Skeletal muscle satellite cell (primary cell): ENCODE data around the gene MDM1.

ENCODE experiments used
- H3K27me3 ChIP-seq: 2 replicates; pipeline ENCODE4 v1.7.0; 2013; ENCODE audit warnings: low read length; ENCODE audit not compliant: control insufficient read depth, insufficient read depth
- H3K36me3 ChIP-seq: 2 replicates; pipeline ENCODE4 v1.7.0; 2013; ENCODE audit warnings: mild to moderate bottlenecking, control low read depth, low read length; ENCODE audit not compliant: insufficient read depth
- H3K4me1 ChIP-seq: 2 replicates; pipeline ENCODE4 v1.7.0; 2013; ENCODE audit warnings: low read length; ENCODE audit not compliant: control insufficient read depth, insufficient read depth
- H3K4me2 ChIP-seq: 2 replicates; pipeline ENCODE4 v1.7.0; 2013; ENCODE audit warnings: mild to moderate bottlenecking, low read length
- H3K4me3 ChIP-seq: 2 replicates; pipeline ENCODE4 v1.7.0; 2013; ENCODE audit warnings: low read length
- H3K9ac ChIP-seq: 2 replicates; pipeline ENCODE4 v1.7.0; 2013; ENCODE audit warnings: mild to moderate bottlenecking, low read depth, low read length, moderate library complexity
- H3K9me3 ChIP-seq: replicated peaks from 2 replicates; pipeline ENCODE4 v1.7.0; 2013; ENCODE audit warnings: mild to moderate bottlenecking, control low read depth, low read length

MDM1 gene

DNA sequence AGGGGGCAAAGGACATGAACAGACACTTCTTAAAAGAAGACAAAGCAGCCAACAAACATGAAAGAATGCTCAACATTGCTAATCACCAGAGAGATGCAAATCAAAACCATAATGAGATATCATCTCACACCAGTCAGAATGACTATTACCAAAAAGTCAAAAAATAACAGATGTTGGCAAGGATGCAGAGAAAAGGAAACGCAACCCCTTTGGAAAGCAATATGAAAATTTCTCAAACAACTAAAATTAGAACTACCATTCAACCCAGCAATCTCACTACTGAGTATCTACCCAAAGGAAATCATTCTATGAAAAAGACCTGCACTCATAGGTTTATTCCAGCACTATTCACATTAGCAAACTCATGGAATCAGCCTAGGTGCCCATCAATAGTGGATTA lies 25.6 kb downstream of the MDM1 start:
- no peaks in the 10 kb centered on the region for H3K9me3 ChIP-seq

DNA sequence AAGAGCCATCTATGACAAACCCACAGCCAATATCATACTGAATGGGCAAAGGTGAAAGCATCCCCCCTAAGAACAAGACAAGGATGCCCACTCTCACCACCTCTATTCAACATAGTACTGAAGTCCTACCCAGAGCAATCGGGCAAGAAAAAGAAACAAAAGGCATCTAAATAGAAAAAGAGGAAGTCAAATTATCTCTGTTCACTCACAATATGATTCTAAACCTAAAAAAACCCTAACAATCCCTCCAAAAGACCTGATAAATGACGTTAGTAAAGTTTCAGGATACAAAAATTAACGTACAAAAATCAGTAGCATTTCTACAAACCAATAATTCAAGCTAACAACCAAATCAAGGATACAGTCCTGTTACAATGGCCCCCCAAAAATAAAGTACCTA lies 26.9 kb downstream of the MDM1 start:
- H3K27me3 ChIP-seq = no peaks in the 10 kb centered on the region
- no peak overlapping the region for H3K4me3 ChIP-seq
- peaks cover 28% of the 10 kb centered on the region for H3K4me1 ChIP-seq
- H3K9me3 ChIP-seq = no peaks in the 10 kb centered on the region
- no peaks in the 10 kb centered on the region for H3K36me3 ChIP-seq
- H3K4me2 ChIP-seq = no peak overlapping the region
- H3K9ac ChIP-seq = no peak overlapping the region

More for the DNA sequence above, 25.6 kb downstream of the MDM1 start:
- Histone ChIP-seq H3K4me3 (no peak overlapping the region), H3K9ac (no peak overlapping the region), H3K36me3 (no peaks in the 10 kb centered on the region), H3K4me1 (peaks cover 34% of the 10 kb centered on the region), H3K27me3 (no peaks in the 10 kb centered on the region), H3K4me2 (no peak overlapping the region)

DNA sequence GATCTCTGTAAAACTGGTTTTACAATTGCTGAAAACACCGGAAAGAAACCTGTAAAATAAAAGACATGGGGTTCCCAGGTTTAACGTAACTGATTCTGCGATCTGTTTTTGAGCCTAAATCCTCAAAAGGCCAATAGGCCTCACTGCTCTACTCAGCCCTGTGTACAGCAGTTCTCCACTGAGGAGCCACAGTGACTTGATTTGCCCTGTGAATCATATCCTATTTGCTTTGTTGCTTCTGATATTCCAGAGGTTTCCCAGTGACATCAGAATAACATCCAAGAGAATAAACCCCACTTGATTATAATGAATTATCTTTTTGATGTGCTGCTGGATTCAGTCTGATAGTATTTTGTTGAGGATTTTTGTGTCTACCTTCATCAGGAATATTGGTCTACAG lies 27.5 kb downstream of the MDM1 start:
- Histone ChIP-seq H3K4me3 (no peak overlapping the region), H3K4me1 (peaks cover 21% of the 10 kb centered on the region), H3K36me3 (no peaks in the 10 kb centered on the region), H3K27me3 (no peaks in the 10 kb centered on the region), H3K9me3 (no peaks in the 10 kb centered on the region), H3K4me2 (no peak overlapping the region), H3K9ac (no peak overlapping the region)

DNA sequence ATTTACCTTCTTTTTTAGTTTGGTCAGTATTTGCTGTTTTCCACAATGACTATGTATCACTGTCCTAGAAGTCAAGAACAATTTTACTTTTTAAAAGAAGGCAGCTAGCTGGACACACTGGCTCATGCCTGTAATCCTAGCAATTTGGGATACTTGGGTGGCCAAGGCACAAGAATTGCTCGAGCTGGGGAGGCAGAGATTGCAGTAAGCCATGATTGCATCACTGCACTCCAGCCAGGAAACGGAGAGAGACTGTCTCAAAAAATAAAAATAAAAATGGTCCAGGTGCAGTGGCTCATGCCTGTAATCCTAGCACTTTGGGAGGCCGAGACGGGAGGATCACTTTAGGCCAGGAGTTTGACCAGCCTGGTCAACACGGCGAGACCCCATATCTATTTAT lies 28.3 kb downstream of the MDM1 start:
- H3K4me2 ChIP-seq = no peak overlapping the region
- no peaks in the 10 kb centered on the region for H3K36me3 ChIP-seq
- no peaks in the 10 kb centered on the region for H3K27me3 ChIP-seq
- H3K9me3 ChIP-seq = no peaks in the 10 kb centered on the region
- H3K4me3 ChIP-seq = no peak overlapping the region
- peaks cover 20% of the 10 kb centered on the region for H3K4me1 ChIP-seq
- no peak overlapping the region for H3K9ac ChIP-seq

DNA sequence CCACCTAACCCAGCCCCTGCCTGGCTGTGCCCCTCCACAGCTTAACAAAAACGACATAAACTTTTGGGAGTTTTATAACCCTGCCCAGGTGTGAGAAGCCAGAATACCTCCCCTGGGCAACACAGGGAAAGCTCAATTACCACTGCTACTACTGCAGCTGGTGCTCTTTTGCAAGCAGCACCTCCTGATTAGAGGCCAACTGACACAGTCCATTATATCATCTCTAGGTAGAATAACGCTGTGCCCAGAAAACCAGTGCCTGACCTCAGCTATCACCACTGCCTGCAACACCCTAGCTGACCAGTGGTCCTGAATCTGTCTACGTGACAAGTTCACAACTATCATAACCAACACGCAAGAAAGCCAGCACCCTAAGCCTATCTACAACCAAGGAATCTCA lies 34.2 kb downstream of the MDM1 start:
- Histone ChIP-seq H3K27me3 (no peaks in the 10 kb centered on the region), H3K9ac (no peak overlapping the region), H3K36me3 (no peaks in the 10 kb centered on the region), H3K9me3 (no peaks in the 10 kb centered on the region), H3K4me3 (no peak overlapping the region), H3K4me1 (no peaks in the 10 kb centered on the region), H3K4me2 (no peak overlapping the region)

DNA sequence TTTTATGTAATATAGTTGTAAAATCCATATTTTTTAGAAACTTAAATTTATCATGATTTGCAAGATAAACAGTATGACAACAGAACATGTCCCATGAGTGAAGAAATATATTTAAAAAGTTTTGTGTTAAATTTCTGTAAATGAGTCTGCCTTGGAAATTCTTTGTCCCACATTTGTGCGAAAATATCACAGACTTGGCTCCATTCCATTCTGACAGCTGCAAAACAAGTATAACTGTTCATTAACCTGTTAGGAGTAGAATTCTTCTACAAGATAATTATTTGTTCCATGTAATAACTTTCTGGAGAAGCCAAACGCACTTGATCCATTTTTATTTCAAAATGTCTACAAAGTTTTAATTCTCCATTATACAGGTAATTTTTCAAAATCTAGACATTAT lies 37.9 kb downstream of the MDM1 start:
- H3K4me2 ChIP-seq = no peak overlapping the region
- H3K36me3 ChIP-seq = no peaks in the 10 kb centered on the region
- H3K27me3 ChIP-seq = no peaks in the 10 kb centered on the region
- no peak overlapping the region for H3K4me3 ChIP-seq
- no peaks in the 10 kb centered on the region for H3K4me1 ChIP-seq
- no peaks in the 10 kb centered on the region for H3K9me3 ChIP-seq
- H3K9ac ChIP-seq = no peak overlapping the region

DNA sequence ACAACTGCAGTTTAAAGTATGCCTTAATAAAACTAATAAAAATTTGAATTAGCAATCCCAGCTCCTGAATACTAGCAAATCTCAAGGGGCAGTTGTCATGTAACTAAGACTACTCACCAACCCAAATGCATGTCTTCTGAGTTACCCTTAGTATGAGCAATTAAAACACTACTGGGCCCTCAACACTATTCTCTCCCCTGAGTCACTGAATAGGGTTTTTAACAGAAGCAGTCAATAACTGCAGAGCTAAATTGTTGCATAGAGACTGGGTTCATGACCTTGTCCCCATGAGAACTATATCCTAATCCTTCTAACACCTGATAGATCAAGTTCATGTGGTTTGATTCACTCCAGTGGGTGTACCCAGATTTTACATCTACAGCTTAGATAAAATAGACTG lies 38.8 kb downstream of the MDM1 start:
- Histone ChIP-seq H3K9me3 (no peaks in the 10 kb centered on the region), H3K27me3 (no peaks in the 10 kb centered on the region), H3K36me3 (no peaks in the 10 kb centered on the region), H3K9ac (no peak overlapping the region), H3K4me2 (no peak overlapping the region), H3K4me3 (no peak overlapping the region), H3K4me1 (no peaks in the 10 kb centered on the region)

DNA sequence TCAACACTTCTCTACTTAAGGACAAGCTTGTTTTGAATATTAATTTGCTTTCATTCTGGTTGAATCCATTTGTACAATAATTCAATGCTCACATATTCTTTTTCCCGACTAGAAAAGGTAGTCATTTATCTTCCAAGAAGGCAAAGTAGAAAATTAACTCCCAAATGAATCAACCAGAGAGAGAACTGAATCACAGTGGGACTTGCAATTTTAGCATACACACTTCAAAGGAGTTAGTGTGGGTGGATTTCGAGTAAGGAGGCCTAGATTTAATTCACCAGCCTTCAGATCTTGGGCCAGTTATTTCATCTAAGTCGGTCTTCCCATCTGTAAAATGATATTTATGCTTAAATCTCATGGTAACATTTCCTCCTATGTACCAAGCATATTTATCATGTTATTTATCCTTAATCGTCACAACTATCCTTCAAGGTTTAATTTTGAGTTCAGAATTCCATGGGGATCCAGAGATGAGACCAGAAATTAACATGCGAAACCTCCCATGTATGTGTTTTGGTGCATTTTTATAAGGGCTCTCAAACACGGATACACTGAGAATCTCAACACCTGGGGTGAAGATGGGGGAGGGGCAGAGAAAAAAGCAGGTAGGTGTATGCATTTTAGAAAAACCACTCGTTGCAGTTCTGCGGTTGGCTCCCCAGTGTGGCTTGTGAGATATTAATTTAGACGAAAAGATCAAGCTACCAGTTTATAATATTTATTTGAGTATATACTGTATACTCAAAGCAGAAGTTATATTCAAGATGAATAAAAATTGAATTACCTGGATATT lies 39.8 kb downstream of the MDM1 start:
- no peak overlapping the region for H3K4me2 ChIP-seq
- no peaks in the 10 kb centered on the region for H3K36me3 ChIP-seq
- H3K4me3 ChIP-seq = no peak overlapping the region
- no peak overlapping the region for H3K9ac ChIP-seq
- H3K9me3 ChIP-seq = no peaks in the 10 kb centered on the region
- no peaks in the 10 kb centered on the region for H3K27me3 ChIP-seq
- H3K4me1 ChIP-seq = no peaks in the 10 kb centered on the region

DNA sequence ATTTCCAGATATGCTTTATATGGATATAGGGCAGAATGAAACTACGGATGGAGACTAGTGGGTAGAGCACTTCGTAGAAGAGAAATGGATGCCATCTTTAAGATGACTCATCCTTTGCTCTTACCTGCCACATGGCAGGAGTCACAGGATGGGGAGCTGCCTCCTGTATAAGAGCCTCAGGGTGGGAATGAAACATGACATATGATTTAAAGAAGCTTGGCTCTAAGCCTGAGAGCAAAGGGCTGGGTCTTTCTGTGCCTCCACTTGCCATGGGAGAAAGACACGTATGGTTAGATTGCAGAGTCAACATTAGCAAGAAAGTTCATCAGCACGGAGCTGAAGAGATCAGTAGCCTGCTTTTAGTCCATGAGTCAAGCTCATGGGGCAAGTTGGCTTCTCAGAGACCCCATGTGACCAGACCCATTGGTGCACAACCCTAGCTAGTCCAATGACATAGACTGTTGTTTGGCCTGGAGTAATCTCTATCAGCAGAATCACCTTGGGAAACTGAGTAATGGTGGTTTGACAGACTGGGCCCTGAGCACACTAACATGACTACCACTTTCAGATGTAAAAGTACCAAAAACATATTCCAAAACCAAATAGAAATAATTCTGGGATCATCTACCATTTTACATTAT lies 40.6 kb downstream of the MDM1 start:
- H3K4me1 ChIP-seq = no peaks in the 10 kb centered on the region
- no peak overlapping the region for H3K4me2 ChIP-seq
- H3K9ac ChIP-seq = no peak overlapping the region
- no peaks in the 10 kb centered on the region for H3K27me3 ChIP-seq
- H3K36me3 ChIP-seq = no peaks in the 10 kb centered on the region
- H3K4me3 ChIP-seq = no peak overlapping the region
- H3K9me3 ChIP-seq = no peaks in the 10 kb centered on the region

DNA sequence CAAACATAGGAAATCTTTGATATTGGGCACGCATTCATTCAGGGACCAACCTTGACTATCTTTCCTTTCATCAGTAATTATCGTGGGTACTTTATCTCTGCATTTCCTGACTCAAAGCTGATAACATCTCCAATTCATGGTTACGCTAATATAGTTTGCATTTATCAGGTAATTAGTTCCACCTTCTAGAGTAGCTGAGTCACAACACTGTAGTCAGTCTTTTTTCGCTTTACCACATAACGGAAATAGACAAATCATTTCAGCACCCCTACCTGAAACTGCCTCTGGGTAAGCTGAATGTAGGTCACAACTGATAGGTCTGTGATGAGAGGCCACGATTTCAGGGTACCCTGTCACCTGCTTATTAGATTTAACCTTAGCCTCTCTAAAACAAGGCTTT lies 42.0 kb downstream of the MDM1 start:
- Histone ChIP-seq H3K9ac (no peak overlapping the region), H3K36me3 (no peaks in the 10 kb centered on the region), H3K9me3 (no peaks in the 10 kb centered on the region), H3K4me3 (no peak overlapping the region), H3K27me3 (no peaks in the 10 kb centered on the region), H3K4me2 (no peak overlapping the region), H3K4me1 (no peaks in the 10 kb centered on the region)

DNA sequence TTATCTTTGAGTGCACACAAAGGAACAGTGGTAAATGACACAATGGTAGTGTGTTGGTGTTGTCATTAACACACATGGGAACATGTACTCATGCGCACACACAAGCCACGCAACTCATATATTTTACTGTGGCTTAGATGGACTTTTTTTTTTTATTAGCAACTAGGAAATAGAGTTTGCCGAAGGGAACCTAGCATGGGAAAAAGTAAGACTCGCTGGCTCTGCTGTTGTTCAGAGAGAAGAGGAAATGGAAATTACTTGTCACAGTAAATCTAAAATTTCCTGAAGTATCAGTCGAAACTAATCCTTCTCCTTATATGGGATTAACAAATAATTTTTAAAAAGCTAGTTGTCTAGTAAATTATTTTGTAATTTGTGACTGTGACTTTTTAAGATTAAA lies 45.1 kb downstream of the MDM1 start:
- no peak overlapping the region for H3K4me2 ChIP-seq
- H3K9ac ChIP-seq = no peak overlapping the region
- H3K27me3 ChIP-seq = no peaks in the 10 kb centered on the region
- no peak overlapping the region for H3K4me3 ChIP-seq
- no peaks in the 10 kb centered on the region for H3K4me1 ChIP-seq
- no peaks in the 10 kb centered on the region for H3K36me3 ChIP-seq
- H3K9me3 ChIP-seq = no peaks in the 10 kb centered on the region

DNA sequence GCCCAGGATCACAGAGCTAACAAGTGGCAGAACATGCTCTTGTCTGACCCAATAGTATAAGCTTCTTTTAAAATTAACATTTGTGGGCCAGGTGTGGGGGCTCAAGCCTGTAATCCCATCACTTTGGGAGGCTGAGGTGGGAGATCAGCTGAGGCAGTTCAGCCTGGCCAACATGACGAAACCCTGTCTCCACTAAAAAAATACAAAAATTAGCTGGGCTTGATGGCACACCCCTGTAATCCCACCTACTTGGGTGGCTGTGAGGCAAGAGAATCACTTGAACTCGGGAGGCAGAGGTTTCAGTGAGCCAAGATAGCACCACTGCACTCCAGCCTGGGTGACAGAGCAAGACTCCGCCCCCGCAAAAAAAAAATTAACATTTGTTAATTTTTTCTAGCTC lies 45.8 kb downstream of the MDM1 start:
- H3K9ac ChIP-seq = no peak overlapping the region

More for the DNA sequence above, 45.8 kb downstream of the MDM1 start:
- no peaks in the 10 kb centered on the region for H3K36me3 ChIP-seq
- no peaks in the 10 kb centered on the region for H3K4me1 ChIP-seq
- no peaks in the 10 kb centered on the region for H3K9me3 ChIP-seq
- H3K4me3 ChIP-seq = no peak overlapping the region
- H3K4me2 ChIP-seq = no peak overlapping the region
- H3K27me3 ChIP-seq = no peaks in the 10 kb centered on the region
